HTERT RPE-1 (cell line): ENCODE measurements around the gene IZUMO1.

Source experiments
- in situ Hi-C: fragments of 300-500 bp; cut with MboI; formaldehyde crosslinking; loops from 4 replicates; pipeline ENCODE4 v1.14.3; 2020; ENCODE audit warnings: low sequenced_read_pairs

IZUMO1 gene

DNA sequence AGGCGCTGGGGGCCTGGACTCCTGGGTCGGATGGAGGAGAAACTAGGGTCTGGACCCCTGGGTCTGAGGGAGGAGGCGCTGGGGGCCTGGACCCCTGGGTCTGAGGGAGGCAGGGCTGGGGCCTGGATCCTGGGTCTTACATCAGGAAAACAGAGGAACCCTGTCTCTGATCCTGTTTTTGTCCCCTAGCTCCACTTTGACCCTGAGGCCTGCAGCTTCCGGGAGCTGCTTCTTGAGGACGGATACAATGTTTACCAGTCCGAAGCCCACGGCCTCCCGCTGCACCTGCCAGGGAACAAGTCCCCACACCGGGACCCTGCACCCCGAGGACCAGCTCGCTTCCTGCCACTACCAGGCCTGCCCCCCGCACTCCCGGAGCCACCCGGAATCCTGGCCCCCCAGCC is 11.0 kb upstream of the IZUMO1 start:
- in situ Hi-C loops = no loop called here

DNA sequence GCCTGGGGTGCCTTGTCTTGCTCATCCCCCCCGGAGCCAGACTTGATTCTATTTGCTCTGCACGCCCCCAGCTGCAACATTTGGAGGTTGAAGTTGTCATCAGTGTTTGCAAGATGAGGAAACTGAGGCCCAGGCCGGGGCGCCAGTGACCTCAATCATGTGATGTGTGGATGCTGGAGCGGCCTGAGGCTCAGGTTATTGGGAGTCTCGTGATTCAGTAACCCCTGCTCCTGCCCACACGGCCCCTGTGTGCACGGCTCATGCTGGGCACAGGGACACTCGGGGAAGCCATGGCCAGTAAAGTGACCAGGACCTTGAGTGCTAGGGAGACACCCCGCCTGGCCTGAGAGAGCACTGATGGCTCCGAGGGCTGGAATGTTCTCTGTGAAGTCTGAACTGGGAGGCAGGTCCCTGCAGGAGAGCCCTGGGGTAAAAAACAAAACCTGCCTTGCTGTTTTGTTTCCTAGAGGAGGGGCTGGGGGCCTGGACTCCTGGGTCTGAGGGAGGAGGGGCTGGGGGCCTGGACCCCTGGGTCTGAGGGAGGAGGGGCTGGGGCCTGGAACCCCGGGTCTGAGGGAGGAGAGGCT is 10.5 kb upstream of the IZUMO1 start:
- in situ Hi-C loops = no loop called here

DNA sequence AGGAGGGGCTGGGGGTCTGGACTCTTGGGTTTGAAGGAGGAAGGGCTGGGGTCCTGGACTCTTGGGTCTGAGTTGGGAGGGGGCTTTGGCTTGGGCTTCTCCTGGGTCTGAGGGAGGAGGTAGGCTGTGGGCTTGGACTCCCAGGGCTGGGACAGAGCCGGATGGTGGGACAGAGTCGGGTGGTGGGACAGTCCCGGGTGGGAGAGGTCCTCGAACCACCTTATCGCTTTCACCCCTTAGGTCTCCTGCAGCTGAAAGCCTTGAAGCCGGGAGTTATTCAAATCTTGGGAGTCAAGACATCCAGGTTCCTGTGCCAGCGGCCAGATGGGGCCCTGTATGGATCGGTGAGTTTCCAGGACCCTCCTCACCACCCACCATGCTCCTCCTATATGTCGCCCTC is 10.0 kb upstream of the IZUMO1 start:
- in situ Hi-C loops = no loop called here

DNA sequence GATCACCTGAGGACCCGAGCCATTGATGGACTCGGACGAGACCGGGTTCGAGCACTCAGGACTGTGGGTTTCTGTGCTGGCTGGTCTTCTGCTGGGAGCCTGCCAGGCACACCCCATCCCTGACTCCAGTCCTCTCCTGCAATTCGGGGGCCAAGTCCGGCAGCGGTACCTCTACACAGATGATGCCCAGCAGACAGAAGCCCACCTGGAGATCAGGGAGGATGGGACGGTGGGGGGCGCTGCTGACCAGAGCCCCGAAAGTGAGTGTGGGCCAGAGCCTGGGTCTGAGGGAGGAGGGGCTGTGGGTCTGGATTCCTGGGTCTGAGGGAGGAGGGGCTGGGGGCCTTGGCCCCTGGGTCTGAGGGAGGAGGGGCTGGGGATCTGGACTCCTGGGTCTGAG is 9.5 kb upstream of the IZUMO1 start:
- in situ Hi-C loops = no loop called here

DNA sequence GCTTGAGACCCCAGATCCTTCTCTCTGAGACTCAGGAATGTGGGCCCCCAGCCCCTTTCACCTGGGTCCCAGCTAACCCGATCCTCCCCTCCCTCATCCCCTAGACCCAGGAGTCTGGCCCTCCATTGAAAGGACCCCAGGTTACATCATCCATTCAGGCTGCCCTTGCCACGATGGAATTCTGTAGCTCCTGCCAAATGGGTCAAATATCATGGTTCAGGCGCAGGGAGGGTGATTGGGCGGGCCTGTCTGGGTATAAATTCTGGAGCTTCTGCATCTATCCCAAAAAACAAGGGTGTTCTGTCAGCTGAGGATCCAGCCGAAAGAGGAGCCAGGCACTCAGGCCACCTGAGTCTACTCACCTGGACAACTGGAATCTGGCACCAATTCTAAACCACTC is 9.1 kb upstream of the IZUMO1 start:
- in situ Hi-C loops = no loop called here

DNA sequence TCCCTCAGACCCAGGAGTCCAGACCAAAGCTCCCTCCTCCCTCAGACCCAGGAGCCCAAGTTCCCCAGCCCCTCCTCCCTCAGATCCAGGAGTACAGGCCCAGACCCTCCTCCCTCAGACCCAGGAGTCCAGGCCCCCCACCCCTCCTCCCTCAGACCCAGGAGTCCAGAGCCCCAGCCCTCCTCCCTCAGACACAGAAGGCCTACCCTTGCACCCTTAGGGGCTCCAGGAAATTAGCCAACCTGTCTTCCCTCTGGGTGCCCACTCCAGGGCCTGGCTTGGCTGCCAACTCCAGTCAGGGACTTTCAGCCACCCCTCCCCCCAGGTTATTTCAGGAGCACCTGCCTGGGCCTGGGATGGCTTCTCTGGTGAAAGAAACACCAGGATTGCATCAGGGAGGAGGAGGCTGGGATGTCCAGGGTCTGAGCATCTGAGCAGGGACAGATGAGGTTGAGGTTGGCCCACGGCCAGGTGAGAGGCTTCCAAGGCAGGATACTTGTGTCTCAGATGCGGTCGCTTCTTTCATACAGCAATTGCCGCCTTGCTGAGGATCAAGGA is 8.5 kb upstream of the IZUMO1 start, which contains the start of gene FGF21:
FGF21 (plus strand) TSS at position 441 of the 558 bp plus-strand sequence. CDS start 713 bp downstream, outside the sequence.
- in situ Hi-C loops = no loop called here

DNA sequence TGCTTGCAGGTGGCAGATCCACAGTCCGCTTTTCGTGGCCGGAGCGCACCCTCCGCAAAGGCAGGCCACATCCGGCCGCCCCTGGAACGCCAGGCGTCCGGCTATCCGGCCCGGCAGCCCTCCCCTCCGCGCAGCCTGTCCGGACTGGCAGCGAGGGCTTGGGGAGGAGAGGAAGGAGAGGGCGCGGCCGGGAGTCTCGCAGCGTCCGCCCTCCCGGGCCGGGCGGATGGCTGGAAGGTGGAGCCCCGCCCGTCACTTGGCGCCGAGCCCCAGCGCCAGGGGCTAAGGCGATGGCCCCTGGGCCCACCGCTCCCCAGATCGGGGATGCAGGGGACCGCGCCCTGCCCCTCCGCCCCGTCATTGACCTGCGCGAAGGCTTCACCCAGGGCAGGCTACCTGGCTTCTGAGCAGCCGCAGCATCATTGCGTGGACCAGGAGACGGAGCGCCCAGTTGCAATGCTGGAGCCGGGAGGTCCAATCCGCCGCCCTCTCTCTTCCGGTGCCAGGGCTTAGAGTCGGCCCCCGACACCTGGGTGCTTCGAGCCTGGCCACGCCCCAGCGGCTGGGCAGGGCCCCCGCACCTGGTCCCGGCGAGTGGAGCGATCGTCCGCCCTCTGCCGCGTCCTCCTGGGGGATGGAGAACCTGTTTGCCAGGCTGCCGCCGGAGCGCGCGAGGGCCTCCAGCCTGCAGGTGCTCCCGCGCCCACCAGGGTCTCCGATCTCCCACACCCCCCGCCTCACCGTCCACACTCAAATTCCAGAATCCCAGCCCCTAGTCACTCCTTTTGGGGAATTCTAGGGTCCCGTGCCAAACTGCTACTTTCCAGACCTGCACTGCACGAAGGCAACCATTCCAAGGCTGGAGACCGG is 6.0 kb upstream of the IZUMO1 start, which contains the start of gene FUT1:
FUT1 (minus strand) TSS at position 146 of the 870 bp plus-strand sequence. CDS start 1,360 bp downstream, outside the sequence.
- in situ Hi-C loops = no loop called here

DNA sequence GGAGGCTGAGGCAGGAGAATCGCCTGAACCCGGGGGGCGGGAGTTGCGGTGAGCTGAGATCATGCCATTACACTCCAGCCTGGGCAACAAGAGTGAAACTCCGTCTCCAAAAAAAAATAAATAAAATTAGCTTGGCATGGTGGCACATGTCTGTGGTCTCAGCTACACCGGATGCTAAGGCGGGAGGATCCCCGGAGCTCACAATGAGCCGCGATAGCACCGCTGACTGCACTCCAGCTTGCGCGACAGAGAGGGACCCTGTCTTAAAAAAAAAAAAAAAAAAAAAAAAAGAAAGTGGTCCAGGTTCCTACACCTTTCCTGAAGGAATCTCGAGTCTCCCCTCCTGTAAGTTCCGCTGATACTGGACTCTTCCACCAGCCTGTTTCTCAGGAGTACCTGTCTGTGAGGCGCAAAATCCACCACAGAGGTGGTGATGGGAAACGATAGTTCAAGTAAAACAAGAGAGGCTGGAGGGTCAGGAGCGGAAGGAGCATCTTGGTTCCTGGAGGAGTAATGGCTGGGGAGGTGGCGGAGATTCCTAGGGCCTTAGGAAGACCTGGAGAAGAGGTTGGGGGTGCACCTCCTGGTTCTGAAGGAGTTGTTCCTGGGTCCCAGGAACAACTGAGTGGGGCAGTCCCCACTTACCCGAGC is 5.3 kb upstream of the IZUMO1 start:
- in situ Hi-C loops = no loop called here

DNA sequence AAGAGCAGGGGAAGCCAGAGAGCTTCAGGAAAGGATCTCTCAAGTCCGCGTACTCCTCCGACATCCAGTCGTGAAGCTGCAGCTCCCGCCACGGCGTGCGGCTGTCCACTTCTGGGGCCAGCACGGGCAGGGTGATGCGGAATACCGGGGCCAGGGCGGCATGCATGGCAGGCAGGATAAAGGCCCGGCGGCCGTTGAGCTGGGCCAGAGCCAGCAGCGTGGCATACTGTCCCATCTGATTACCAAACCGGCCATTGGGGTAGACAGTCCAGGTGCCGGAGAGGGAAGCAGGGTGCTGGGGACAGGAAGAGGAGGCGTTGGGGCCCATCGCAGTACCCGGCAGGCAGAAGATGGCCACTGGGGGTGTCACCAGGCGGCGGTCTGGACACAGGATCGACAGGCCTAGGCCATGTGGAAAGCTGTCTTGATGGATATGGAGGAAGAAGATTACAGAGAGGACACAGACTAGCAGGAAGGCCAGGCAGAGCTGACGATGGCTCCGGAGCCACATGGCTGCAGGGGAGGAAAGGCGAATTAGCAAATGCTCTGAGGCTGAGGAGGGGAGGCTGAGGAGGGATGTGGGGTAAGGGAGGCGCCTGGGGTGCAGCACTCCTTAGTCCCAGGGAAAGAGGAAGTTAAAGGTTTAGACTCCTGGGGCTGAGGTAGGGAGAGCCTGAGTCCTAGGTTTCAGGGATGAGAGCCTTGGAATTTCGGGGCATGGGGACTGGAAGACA is 4.2 kb upstream of the IZUMO1 start:
- in situ Hi-C loops = no loop called here

DNA sequence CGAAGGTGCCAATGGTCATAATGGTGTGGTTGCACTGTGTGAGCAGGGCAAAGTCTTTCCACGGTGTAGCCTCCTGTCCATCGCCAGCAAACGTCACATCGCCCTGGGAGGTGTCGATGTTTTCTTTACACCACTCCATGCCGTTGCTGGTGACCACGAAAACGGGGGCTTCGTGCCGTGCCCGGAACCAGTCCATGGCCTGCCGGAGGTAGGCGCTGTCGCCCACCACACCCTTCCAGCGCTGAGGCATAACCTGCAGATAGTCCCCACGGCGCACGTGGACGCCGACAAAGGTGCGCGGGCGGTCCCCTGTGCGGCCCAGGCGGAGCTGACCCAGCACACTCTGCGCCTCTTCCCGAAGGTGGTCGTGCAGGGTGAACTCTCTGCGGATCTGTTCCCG is 3.6 kb upstream of the IZUMO1 start:
- in situ Hi-C loops = no loop called here

DNA sequence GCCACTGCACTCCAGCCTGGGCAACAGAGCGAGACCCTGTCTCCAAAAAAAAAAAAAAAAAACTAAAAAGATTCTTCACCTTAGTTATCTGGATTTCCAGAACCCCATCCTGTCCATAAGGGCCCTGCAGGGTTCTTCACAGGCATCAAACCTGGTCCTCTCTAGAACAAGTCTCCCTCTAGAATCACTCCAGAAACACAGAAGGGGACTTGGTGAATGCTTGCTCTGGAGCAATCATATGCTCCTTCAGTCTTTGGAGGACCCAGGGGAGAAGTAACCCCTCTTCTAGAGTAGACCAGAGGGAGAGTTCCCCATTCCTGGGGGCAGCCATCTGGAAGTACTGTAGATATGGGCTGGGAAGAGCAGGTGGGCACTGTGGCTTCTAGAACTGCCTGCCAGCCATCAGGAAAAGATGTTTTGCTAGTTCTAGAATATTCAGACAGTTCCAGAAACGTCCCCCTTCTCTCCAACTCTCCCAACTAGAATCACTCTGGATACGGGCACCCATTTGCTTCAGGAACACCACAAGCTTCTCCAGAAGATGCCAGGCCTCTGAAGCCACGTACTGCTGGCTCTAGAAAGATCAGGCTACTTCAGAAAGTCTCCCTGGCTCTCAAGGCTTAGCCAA is 3.0 kb upstream of the IZUMO1 start:
- in situ Hi-C loops = no loop called here

DNA sequence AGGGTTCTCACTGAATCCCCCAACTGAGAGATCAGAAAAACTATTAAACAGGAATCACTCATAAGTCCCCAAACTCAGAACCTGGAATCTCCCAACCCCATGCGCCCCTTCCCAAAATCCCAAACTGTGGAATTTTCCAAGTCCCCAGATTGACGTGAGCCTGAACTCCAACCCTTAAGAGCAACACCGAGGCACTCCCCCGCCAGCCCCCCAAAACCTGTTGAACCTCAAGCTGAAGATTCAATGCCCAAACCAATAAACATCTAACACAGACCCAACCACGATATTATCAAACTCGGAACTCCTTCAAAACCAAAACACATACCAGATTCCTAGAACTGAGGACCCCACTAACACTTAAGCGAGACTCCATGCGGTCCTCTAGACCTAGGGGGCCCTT is 599 bp downstream of the IZUMO1 start:
- in situ Hi-C loops = no loop called here

DNA sequence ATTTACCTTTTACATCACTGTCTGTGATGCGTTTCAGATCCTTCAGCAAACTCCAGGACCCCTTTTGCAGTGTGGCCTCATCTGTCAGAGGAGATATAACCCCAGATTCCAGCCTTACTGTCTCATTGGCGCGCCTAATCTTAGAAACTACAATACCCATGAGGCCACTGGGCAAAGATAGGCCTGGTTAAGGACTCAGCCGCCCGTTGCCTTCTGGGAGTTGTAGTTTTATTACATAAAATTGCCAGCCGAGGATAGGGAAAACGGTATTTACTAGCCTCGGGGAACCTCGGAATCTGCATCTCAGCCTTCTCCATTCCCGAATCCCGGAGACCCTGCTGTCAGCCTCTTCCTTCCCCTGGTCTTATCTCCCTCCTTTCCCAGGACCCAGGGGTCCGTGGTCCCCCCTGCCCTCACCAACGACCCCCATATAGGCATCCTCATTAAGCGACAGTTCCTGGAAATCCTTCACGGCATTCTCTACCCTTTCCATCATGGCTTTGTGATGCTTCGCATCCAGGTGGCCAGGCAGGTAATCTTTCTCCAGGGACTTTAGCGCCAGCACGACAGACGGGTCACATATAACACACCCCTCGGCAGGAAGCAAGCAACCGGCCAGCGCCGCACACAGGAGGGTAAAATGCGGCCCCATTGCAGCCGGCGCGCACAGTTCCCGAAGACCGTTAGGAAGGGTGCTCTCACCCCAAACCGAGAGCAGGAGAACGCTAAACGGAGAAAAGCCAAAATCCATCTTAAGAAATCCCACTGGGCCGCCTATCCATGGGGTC is 1.3 kb downstream of the IZUMO1 start:
- in situ Hi-C loops = no loop called here

DNA sequence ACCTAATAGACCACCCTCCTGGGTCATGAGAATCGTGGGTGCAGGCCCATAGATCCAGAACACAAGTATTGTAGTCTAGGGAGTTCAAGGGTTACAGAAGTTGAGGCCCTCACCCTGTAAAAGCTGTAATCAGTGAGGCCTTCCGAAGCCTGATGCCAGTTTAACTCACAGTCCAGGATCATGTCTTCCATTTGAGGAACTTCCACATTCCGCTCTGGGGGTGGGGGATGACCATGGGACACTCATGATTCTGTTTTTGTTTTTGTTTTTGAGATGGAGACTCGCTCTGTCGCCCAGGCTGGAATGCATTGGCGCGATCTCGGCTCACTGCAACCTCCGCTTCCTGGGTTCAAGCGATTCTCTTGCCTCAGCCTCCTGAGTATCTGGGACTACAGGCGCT is 4.6 kb downstream of the IZUMO1 start:
- in situ Hi-C loops = no loop called here

DNA sequence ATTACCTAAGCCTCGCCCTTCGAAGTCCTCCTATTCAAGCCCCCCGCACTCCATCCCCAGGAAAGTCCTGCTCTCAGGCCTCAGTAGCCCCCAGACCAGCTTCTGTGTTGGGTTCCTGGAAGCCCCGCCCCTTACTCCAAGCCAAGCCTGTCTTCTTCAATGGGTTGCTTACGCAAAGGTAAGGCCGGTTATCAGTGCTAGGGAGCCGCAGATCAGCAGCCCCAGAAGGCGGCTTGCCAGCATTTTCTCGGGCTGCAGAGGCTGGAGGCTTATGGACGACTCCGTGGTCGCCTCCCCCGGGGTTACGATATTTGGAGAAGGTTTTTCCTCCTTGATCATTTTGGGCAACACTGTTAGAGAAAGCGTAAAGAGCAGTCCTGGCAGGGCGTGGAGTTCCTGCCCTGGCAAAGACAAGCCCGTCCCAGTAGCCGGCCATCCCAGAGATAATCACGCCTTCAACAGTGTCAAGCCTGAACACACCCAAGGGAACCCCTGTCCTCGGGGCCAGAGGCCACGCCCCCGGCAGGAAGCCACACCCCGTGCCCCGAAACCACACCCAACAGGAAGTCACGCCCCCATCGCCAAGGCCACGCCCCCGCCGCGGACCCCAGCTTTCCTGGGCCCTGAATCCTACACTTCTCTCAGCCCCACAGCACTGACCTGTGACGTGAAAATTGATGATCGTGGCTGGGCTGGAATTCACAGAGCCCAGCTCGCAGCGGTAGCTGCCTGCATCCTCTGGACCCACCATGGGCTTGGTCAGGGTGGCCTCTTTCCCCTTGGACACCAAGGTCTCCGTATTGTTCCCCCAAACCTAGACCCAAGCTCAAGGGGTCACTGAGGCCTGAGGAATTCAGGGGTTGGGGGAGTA is 5.3 kb downstream of the IZUMO1 start:
- in situ Hi-C loops = no loop called here

DNA sequence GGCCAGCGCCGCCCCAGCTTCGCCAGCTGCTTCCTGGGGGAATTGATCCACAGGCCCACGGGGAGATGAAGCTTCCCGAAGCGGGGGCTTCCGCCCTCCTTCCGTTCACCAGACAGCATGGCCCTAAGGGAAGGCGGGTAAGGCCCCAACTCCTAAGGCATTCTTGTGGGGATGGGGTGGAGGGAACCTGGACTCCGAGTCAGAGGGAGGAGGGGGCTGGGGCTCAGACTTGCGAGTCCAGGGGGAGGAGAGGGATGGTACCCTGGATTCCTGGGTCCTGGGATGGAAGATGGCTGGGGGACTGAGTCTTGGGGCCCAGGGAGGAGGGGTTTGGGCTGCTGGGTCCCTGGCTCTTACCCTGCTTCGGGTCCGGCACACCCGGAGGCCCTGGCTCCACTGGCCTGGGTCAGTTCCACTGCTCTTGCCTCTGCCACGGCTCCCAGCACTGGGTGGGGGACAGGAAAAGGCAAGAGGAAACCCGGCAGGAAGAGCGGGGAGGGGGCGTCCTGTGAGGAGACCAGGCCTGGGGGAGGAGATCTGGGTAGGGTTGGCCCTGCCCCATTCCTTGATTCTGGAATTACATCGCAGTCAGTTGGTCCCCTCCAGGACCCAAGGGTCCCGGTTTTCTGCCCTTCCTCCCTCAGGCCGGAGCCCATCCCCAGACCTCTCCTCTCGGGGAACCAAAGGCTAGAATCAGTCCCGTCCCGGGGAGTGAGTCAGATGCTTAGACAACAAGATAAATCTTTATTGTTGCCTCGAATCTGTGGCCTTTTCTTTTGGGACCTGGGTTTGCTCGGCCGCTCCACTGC is 6.3 kb downstream of the IZUMO1 start, which contains the start of gene RASIP1:
RASIP1 (minus strand) TSS at position 447 of the 809 bp plus-strand sequence; CDS start at position 119, 328 bp downstream.
- in situ Hi-C loops = no loop called here

DNA sequence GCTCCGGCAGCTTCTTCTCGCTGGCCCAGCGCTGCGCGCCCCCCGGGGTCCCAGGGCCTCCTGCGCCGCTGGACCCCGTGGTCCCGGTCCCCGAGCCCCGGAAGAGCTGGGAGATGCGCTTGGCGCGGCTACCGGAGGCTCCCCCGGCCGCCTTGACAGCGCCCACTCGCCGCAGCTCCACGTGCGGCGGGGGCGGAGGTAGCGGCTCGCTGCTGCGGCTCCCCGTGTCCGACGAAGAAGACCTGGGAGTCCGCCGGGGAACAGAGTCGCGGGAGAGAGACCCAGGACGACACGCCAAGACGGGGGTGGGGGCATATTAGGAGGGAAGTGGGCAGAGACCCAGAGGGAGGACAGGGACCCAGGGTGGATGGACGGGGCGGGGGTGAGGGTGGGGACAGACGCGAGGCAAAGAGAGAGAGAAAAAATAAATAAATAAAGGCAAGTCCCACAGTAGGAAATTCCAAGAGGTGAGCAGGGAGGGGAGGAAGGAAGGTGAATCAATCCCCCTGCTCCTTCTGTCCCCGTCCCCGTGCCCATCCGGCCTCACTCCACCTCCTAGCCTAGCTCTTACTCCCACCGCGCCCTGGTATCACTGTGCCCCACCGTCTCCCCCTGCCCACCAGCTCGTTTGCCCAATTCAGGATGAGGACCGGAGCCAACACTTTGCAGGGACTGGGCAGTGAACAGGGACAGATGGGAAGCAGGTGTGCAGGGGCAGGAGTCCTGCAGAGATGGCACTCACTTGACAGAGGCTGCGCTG is 7.1 kb downstream of the IZUMO1 start:
- in situ Hi-C loops = no loop called here
